Measurements from ENCODE around the gene PDIA3.
A peak's percentile ranks its signal among the peaks of the same experiment; 100 is the strongest.
"Not testable (repeated sequence)": the region's sequence is repeated elsewhere in the genome, so short reads cannot be mapped to it uniquely, and the experiment has no call there.

Gene PDIA3

DNA sequence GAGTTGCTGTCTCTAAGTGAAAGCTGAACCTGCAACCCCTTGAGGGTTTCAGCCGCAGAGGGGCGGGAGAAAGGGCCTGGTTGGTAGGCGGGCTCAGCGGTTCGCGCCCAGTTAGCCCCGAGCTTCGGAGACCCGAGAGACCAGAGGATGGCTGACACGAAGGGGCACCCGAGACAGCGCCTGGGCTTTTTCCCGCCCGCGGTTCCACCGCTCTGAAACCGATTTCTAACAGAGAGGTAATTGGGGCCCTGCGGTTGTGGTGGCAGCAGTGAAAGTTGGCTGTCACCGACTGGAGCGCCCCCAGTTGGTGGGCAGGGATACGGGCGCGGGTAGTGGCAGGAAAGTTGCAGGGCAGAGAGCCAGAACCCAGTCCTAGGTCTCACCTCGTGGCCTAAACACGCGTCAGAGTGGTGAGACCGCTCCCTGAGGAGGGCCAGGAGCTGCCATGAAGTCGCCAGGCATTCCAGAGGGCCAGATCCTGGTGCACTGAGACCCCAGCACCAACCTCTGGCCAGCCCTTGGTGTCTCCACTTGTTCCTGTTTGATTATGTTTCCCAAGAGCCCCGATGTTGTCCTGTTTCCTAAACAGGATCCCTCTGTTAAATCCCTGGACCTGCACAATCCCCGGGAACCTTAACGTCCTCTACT is 31.2 kb downstream of the PDIA3 start:
- peak; percentile 30 for DNase-seq

DNA sequence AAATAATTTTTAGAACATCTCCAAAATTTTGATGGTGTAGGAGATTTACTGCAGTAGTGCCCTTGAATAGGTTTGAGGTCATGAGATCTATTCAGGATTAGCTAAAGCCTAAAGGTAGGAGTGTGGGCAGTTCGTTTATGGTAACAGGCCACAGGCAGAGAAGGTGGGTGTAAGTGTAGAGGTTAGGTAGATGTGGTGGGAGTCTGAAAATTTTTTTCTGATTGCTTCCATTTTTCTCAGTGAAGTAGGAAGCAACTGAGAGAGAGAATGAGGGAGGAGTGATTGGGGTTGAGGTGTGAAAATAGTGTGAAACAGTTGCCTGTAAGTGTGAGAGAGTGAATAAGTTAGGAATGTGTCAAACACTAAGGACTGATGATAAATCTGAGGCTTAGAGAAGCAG is 32.8 kb downstream of the PDIA3 start:
- no peak for DNase-seq

DNA sequence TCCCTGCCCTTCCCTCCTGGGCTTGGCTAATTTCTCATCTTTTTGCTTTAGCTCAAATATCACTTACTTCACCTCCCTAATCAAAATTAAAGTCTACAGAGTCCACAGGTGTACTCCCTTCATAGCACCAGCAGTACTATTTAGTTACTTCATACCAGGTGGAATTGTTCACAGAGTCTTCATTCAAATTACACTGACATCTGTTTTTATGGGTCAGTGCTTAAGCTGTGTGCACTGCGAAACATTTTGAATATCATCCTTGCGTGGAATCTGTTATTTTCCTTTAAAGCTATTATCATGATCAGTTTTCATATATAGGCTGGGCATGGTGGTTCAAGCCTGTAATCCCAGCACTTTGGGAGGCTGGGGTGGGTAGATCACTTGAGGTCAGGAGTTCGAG is 43.2 kb downstream of the PDIA3 start:
- DNase-seq: no peak

DNA sequence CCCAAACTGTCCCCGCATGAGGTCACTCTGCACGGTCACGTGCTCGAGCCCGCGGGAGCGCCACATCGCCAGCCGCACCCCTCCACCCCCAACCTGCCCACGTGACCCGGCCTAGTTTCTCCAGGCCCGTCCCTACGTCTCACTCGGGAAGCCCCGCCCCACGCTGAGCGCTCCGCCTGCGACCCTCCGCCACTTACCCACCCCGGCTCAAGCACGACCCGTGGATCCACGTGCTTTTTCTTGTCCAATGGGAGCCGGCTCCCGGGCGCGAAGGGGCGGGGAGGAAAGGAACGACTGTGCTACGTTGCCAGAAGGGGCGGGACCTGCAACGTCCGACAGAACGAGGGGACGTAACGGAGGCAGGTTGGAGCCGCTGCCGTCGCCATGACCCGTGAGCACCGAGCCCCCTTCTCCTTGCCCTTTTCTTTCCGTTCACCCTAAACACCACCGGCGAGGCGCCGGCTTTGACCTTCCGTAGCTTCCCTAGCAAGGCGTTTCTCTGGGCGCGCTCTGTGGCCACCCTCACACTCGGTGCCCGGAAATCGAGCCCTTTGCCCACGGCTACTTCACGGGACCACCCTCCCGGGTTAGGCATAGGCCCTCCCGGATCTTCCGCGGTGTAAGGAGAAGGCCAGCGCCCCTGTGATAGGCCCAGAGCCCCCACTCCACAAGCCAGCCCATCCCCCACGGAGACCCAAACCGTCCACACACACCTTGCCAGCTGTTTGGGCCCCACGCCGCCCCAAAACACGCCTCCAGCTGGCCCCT is 45.9 kb downstream of the PDIA3 start, which contains the start of gene SERF2:
TSS of gene SERF2 (plus strand) at position 328 of the 768 bp plus-strand sequence. CDS start at position 385, 57 bp downstream.
- DNase-seq: peak; percentile 90

DNA sequence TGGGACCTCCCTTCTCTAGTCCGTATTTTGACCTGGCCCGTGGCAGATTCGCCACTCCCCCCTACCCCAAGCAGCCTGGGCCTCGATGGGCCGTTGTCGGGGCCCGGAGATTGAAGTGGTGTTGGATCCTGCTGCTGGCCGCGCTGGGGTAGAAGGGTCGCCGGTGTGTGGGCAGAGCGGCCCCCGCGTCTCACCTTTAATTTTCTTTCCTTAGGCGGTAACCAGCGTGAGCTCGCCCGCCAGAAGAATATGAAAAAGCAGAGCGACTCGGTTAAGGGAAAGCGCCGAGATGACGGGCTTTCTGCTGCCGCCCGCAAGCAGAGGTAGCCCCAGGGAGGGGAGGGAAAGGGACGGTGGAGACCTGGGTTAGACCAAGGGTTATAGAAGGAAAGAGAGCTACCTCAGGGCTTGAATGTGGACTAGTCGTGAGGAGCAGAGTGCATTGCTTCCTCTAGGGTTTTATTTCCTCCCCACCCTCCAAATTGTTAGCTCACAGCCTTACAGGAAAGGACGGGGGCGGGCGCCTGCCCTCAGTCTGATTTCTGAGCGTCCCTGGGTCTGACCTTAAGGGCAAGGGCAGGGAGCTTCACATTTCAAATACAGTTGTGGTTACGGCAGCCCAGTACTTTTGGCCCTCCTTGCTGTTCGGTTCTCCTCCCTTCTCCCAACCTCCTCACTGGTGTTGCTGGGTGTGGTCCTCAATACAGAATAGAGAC is 46.7 kb downstream of the PDIA3 start:
- DNase-seq: no peak

DNA sequence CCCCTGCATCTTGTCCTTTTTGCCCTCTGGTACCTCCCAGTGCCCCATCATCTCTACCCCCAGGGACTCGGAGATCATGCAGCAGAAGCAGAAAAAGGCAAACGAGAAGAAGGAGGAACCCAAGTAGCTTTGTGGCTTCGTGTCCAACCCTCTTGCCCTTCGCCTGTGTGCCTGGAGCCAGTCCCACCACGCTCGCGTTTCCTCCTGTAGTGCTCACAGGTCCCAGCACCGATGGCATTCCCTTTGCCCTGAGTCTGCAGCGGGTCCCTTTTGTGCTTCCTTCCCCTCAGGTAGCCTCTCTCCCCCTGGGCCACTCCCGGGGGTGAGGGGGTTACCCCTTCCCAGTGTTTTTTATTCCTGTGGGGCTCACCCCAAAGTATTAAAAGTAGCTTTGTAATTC is 47.4 kb downstream of the PDIA3 start:
- DNase-seq: no peak

DNA sequence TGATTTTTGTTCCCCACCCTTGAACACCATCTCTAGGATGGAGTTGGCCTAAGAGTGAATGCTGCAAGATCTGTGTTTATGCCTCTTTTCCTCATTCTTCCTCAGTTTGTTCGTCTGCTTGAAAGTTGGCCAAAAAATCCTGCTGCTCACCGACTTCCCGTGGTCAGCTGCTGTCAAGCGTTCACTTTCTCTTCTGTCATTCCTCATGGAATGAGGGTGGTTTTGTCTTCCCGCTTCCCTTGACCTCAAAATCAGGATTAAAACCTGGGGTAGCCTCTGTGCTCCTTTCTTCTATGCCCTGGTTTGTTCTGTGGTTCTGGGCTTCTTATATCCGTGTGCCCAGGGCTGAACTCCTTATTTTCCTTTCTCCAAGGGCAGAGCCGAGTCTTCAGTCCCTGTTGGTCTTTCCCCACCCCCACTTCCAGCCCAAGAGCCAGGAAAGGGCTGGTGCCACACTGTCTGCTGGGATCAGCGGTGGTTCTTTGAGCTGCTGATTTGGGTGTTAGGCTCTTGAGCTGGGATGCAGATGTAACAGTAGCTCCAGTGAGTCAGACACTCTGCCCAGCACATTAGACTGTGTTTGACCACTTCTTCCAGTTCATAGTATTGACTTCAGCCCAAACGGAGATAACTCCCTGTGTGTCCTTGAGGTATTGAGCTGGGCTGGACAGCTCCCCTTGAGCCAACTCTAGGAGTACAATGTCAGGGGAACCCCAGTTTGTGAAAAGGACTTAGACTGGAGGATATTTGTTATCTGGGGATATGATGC is 48.2 kb downstream of the PDIA3 start:
- DNase-seq: no peak

DNA sequence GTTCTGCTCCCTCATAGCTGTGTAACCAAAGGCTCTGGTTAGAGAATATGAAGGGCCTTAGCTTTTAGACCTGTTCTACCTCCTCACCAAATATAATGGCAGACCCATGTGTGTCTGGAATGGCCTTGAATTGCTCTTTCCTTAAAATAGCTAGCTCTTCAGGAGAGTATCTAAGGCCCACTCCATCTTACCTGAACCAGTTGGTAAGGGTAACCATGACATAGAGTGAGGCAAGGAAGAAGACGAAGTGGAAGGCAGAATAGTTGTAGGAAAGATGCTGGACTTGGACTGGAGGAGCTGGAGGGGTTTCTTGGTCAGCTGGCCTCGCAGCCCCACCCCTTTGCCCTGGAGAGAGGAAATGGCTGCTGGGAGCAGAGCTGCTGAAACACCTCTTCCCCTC is 49.0 kb downstream of the PDIA3 start:
- DNase-seq: no peak

DNA sequence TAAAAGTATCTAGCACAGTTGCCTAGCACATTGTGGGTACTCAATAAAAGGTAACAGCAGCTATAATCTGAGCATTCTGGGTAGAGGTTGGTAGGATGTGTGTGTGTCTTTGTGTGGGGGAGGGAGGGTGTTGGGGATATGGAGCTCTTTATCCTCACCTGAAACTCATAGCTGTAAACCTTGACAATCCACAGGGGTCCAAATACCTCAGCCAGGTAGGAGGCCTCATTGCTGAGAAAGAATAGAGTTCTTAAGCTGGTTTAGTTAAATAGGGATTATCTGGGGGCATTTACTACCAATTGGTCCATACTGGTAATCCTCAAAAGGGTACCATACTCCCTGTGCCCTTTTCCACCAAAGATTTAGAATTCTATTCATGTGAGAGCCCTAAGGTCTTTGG is 49.8 kb downstream of the PDIA3 start:
- no peak for DNase-seq

DNA sequence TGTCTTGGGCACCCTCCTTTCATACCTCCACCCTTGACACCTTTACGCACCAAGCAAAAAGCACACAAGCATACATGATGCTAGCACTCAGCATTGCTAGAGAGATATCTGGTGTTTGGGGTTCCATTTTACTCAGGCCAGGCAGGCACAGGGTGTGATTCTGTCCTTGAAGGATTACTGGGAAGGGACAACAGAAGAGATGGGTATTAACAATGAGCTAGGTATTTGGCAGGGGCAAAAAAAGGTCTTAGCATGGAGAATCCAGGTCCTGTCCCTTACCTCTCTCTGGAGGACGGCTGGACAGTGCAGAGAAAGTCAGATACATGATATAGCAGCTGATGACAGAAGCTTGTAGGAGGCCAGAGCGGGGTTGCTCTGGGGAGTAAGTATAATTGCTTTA is 50.3 kb downstream of the PDIA3 start:
- DNase-seq: no peak

DNA sequence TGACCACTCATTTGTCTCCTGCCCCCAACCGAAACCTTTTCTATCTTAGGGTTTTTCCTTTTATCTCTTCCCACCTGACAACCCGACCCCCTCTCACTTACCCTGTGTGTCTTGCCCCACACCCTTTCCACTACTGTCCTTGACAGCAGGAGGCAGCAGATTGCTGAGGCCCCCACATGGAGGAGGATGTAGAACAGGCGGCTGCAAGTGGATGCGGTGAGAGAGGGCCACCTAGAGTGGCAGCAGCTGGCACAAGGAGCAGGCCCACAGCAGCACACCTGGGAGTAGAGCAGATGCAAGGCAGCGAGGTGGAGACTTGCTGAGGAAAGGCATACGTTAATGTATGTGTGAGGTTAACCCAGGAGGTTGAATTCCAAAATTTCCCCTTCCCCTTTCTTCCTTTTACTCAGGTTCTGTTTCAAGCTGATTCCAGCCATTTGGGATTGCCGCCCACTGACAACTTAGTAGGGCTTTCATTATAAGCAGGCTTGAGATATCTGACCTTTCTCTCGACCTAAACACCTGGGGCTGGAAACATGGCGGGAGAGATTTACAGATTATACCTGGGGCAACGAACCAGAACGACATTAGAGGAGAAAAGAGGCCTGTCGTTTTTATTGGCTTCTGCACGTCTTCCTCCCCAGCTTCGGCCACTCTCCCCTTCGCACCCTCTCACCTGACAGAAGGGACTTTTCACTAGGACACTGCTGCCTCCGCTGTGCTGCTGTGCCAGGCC is 53.1 kb downstream of the PDIA3 start:
- DNase-seq: no peak

DNA sequence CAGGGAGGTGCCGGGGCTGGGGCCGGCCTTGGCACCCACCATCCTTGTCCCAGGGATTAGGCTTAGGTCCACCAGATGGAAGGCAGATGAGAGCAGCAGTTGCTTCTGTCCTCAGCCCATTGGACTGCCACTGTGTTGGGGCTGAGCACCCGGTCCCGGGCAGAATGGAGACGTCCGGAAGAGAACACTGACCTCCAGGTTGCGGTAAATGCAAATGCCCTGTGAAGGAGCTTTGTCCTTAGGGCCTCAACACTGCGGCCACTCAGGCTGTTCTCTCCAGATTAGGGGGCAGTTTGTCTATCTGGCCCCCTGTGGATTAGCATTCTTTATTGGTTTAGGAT is 53.7 kb downstream of the PDIA3 start, which contains the start of gene SERINC4:
TSS of gene SERINC4 (minus strand) at position 276 of the 341 bp plus-strand sequence. CDS start at position 42, 234 bp downstream.
- DNase-seq: no peak

DNA sequence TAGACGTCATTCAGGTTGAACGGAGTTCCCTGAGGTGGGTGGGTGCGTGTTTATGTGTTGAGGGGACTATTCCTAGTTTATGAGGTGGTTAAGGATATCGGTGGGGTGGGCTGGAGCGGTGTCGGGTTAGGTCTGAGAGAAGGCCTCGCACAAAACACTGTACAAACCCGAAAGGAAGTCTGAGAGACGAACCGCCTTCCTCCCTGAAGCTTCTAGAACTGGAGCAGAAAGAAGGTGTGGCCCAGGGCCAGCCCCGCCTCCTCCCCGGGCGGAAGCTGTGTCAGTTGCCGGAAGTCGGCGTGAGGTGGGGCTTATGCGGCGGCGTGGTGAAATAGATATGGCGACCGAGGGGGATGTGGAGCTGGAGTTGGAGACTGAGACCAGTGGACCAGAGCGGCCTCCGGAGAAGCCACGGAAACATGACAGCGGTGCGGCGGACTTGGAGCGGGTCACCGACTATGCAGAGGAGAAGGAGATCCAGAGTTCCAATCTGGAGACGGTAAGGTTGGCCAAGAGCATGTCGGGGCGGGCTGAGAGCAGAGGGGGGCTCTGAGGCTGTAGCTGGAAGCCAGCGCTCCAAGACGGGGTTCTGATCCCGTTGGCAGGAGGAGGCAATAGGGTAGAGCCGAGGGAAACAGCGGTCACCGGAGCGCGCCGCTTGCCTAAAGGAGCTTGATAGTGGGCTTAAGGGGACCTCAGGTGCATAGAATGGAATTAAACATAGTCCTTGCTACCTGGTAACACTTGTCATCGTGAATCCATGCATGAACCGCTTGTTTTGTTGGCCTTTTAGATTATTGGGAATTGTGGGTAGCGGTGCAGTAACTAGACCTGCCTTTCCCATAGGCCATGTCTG is 54.3 kb downstream of the PDIA3 start, which contains the start of gene HYPK:
TSS of gene HYPK (plus strand) at position 314 of the 856 bp plus-strand sequence. CDS start at position 338, 24 bp downstream.
- peak; percentile 38 for DNase-seq

DNA sequence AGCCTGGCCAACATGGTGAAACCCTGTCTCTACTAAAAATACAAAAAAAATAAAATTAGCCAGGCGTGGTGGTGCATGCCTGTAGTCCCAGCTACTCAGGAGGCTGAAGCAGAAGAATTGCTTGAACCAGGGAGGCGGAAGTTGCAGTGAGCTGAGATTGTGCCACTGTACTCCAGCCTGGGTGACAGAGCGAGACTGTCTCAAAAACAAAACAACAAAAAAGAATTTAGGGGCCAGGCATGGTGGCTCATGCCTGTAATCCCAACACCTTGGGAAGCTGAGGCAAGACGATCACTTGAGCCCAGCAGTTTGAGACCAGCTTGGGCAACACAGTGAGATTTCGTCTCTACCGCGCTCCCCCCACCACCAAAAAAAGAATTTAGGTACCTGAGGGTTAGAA is 56.4 kb downstream of the PDIA3 start:
- not testable (repeated sequence) for DNase-seq

DNA sequence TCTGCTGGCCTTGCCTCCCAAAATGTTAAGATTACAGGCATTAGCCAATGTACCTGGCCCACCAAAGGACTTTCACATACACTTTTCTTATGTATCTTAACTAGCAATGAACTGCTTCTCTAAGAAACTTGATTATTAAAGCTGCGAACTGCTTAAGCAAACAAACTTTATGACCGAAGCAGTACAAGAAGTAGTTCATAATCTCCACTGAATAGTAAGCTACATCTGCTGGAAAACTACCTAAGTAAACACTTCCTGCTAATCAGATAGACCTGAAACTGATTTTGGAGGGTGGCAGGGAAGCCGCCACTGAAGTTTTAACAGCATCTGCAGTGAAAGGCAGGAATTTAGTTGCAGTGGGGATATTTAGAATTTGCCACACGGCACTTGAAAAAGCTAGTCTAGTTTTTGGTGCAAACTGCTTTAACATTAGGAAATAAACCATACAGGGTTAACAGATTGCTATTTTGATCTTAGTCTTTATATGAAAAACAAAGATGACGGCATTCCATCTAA is 62.3 kb downstream of the PDIA3 start:
- DNase-seq: no peak

DNA sequence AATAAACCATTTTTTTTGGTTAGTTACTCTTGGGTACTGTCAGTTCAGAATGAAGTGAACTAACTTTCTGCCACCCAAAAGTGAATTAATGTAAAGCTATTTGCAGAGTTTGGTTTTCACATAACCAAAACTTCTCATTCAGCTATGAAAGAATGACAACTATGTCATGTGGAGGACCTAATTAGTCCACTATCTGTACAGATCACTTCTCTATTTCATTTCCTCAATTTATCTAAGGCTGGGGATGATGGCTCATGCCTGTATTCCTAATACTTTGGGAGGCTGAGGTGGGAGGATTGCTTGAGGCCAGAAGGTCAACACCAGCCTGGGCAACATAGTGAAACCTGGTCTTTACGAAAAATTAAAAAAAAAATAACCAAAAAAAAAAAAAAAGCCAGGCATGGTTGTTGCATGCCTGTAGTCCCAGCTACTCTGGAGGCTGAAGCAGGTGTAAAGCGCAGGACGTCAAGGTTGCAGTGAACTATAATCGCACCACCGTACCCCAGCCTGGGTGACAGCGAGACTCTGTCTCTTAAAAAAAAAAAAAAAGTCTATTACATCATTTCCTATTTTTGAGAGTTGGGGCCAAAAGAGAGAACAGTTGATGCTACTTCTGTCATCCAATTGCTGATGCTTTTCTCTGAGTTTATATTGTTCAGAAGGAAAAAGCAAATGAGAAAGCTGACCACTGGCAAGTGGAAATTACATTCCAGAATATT is 62.9 kb downstream of the PDIA3 start:
- DNase-seq: no peak

DNA sequence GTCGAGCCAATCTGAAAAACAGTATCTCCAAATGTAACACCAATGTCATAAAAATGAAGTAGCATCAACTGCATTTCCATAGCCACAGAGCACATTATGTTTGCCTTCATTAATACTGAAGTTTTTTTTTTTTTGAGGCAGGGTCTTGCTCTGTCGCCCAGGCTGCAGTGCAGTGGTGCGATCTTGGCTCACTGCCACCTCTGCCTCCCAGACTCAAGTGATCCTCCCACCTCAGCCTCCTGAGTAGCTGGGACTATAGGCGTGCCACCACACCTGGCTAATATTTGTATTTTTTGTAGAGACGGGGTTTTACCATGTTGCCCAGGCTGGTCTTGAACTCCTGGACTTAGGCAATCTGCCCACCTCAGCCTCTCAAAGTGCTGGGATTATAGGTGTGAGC is 68.8 kb downstream of the PDIA3 start:
- not testable (repeated sequence) for DNase-seq

DNA sequence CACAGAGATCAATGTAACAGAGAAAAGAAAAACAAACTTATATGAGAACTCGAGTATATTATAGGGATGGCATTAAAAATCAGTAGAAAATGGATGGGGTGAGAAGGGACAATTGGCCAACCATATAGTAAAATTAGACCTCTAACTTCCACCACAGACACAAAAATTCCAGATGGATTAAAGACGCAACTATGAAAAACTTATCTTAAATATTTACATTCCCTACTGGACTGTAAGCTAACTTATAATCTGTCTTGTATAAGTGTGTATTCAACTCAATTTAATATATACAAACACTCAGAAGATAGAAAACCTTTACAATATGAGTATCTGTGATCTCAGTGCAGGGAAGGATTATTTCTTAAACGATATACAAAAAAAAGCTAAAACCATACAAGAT is 75.3 kb downstream of the PDIA3 start:
- no peak for DNase-seq
